BLaER1 (cell line): Measurements from ENCODE around the gene EIPR1.

Experiments used
- H3K27ac ChIP-seq: shearing (Covaris generic); formaldehyde crosslinking; 2 replicates; pipeline ENCODE4 v1.8.1; 2022
- H3K27me3 ChIP-seq: shearing (Covaris generic); formaldehyde crosslinking; 2 replicates; pipeline ENCODE4 v1.8.1; 2022
- H3K36me3 ChIP-seq: shearing (Covaris generic); formaldehyde crosslinking; 2 replicates; pipeline ENCODE4 v1.8.1; 2022
- H3K4me1 ChIP-seq: shearing (Covaris generic); formaldehyde crosslinking; 2 replicates; pipeline ENCODE4 v1.8.1; 2022
- H3K4me2 ChIP-seq: shearing (Covaris generic); formaldehyde crosslinking; 2 replicates; pipeline ENCODE4 v1.8.1; 2022
- H3K4me3 ChIP-seq: shearing (Covaris generic); formaldehyde crosslinking; 2 replicates; pipeline ENCODE4 v1.8.1; 2022
- H3K9ac ChIP-seq: shearing (Covaris generic); formaldehyde crosslinking; 2 replicates; pipeline ENCODE4 v1.8.1; 2022
- H3K9me3 ChIP-seq: shearing (Covaris generic); formaldehyde crosslinking; 2 replicates; pipeline ENCODE4 v1.8.1; 2022
- H4K20me1 ChIP-seq: shearing (Covaris generic); formaldehyde crosslinking; 2 replicates; pipeline ENCODE4 v1.8.1; 2022
- Cebpa-rat ChIP-seq: shearing (Covaris generic); IDR thresholded peaks from 2 replicates; pipeline ENCODE4 v1.8.1; 2022

Gene EIPR1

DNA sequence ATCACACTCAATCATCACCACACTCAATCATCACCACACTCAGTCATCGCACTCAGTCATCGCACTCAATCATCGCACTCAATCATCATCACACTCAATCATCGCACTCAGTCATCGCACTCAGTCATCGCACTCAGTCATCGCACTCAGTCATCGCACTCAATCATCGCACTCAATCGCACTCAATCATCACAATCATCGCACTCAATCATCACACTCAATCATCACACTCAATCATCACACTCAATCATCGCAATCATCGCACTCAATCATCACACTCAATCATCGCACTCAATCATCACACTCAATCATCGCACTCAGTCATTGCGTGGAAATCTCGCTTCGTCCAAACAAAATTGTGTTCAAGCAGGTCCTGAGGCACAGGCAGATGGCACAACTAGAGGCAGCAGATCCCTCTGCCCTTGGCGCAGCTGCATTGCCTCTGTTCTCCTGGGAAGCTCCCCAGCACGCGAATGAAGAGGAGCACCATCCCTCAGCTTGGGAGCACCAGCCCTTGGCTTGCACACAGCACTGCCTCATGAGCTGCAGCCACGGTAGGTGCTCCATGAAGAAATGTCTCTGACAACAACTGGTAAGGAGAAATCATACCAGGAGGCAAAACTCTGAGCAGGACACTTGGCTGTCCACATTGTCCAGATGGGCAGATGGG is 108.1 kb downstream of the EIPR1 start:
- Histone ChIP-seq H3K27me3 (no peaks in the 10 kb centered on the region), H3K27ac (no peak overlapping the region), H3K4me3 (no peak overlapping the region), H3K4me2 (no peak overlapping the region), H3K9ac (no peak overlapping the region), H3K4me1 (peaks cover 35% of the 10 kb centered on the region), H3K9me3 (peaks cover 52% of the 10 kb centered on the region), H3K36me3 (peaks cover 55% of the 10 kb centered on the region), H4K20me1 (peaks cover 10% of the 10 kb centered on the region; the same call in 1 of the 2 replicates)
- TF ChIP-seq Cebpa-rat: no peak

DNA sequence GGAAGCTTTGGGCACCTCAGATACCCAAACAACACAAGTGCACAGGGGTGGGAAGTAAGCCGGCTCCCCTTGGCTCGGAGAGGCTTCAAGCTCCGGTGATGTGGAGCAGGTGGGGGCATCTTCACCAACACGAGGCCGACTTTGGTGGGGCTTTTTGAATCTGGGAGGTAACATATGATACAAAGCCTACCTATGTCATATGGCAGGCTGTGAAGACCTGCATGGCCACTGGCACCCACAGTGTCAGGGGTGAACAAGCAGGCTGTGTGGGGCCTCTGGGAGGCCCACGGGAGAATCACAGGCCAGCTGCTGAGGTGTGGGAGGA is 109.0 kb downstream of the EIPR1 start:
- H3K27me3 ChIP-seq: no peaks in the 10 kb centered on the region
- peaks cover 43% of the 10 kb centered on the region for H3K9me3 ChIP-seq
- H3K4me1 ChIP-seq: peaks cover 44% of the 10 kb centered on the region
- no peak for TF ChIP-seq Cebpa-rat
- no peak overlapping the region for H3K9ac ChIP-seq
- H3K36me3 ChIP-seq: peaks cover 49% of the 10 kb centered on the region
- H3K4me2 ChIP-seq: peak overlapping the region; percentile 44
- peaks cover 10% of the 10 kb centered on the region; the same call in 1 of the 2 replicates for H4K20me1 ChIP-seq
- no peak overlapping the region for H3K27ac ChIP-seq
- H3K4me3 ChIP-seq: no peak overlapping the region

DNA sequence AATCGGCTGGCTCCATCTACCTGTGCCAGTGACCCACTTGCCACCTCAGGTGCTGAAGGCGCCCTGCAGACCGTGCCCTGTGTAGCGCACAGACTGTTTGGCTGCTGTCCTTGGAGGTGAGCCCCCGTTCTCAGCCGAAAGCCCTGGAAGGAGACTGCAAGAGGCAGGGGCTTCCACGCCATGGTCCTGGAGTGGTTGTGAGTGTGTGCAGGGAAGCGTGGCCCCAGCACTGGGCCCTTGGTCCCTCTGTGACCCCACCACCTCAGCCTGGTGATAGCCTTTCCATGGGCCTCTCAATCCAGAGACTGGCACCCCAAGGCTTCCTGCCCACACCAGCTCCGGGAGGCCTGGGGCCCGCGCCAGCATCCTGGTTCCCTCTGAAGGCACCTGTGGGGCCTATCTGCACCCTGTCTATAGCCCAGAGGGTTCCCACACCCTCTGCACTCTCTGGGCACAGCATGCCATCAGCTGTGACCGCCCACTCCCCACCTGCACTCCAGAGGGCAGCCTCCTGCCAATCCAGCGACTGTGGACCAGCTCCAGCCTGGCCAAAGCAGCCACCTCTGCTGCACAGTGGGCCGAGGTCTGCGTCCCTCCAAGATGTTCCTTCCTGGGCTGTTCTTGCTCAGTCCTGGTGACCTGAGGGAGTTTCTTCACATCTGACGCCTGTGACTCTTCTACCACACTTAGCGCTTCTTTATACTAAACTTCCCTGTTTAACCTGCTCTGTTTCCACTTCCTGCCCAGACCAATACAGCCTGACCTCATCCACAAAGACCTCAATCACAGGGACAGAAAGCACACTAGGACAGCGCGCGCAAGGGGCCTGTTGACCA is 109.5 kb downstream of the EIPR1 start:
- H4K20me1 ChIP-seq: peaks cover 10% of the 10 kb centered on the region; the same call in 1 of the 2 replicates
- no peaks in the 10 kb centered on the region for H3K27me3 ChIP-seq
- H3K4me3 ChIP-seq: no peak overlapping the region
- H3K4me1 ChIP-seq: peaks cover 44% of the 10 kb centered on the region
- peaks cover 37% of the 10 kb centered on the region for H3K9me3 ChIP-seq
- H3K36me3 ChIP-seq: peaks cover 50% of the 10 kb centered on the region
- peak overlapping the region; percentile 44 for H3K4me2 ChIP-seq
- H3K27ac ChIP-seq: 0 out of 2 replicates have a peak overlapping the region, but pooled peaks have one; percentile 26
- no peak overlapping the region for H3K9ac ChIP-seq
- TF ChIP-seq Cebpa-rat: no peak

DNA sequence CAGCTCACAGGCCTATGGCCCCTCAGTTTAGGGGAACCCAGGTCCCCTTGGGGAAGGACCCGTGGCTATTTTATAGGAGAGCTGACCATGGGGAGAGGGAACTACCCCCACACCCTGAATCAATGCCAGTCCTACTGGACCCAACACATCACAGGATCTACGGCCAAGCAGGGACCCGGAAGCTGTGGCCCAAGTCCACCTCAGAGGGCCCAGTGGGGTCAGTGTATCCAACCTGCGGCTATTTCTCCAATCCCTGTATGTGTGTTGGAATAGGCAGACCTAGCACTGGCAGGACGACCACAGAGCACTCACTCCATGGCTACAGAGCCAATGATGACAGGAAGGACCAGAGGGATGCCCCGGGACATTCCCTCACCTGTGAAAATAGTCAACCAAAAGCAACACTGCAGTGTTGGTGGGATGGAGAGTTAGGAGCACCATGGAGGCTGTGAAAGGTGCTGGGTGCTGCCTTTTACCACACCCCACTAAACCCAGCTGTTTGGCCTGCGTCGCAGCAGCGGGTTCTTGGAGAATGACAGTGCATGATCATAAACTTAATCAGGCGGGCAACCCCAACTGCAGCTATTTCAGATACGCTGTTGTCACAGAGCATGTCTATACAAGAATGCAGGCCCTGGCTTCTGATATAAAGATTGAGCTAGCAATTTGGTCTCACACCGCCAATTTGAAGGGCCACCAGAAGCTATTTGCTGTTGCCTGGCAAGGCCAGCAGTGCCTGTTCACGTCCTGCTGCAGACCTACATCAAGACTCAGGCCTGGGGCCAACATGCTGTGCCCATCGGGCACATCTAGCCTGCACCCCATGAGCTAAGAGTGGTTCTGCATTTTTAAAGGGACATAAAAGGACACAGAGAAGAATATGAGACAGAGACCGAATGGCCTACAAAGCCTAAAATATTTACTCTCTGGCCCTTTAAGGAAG is 110.4 kb downstream of the EIPR1 start:
- Histone ChIP-seq H3K9me3 (peaks cover 29% of the 10 kb centered on the region), H3K27me3 (no peaks in the 10 kb centered on the region), H3K4me1 (peaks cover 44% of the 10 kb centered on the region), H3K9ac (no peak overlapping the region), H3K27ac (no peak overlapping the region), H3K36me3 (peaks cover 55% of the 10 kb centered on the region), H3K4me3 (no peak overlapping the region), H3K4me2 (peak overlapping the region; percentile 44), H4K20me1 (peaks cover 10% of the 10 kb centered on the region; the same call in 1 of the 2 replicates)
- TF ChIP-seq Cebpa-rat: no peak

DNA sequence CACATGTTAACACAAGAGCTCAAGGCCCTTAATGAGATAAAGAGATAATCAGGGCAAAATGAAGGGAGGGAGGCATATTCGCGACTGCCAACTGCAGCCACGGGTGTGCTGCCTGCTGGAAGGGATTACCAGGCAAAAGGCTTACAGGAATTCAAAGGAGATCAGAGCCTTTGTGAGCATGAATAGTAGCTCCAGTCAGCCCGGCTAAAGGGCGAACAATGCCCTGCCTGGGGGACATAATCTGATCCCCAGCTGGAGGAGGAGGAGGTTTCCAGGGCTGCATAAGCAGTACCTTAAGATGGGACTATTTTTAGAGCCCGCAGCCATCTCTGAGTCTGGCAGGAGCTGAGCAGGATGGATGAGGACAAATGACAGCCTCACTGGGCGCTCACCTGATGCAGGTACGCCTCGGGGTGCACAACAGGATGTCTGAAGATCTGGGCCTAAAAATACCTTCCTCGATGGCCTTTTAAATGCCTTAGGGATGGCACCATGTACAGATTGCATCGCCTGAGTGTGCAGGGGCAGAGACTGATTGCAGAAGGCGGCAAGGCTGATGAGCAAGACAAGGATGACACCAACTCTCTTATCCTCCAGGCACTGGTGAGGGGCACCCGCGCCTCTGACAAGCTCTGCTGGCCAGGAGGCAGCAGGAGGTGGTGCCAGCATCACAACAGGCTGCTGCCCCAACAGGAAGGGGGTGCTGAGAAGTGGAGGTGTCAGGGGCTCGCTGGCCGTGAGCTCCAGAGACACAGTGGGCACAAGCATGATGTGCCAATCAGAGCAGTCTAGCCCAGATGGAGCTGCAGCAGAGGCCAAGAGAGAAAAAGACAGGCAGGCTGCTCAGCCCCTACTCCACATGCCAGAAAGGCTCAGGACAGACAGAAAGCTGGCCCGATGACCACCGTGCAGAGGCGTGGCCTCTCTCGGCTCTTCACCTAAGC is 111.4 kb downstream of the EIPR1 start:
- H3K4me3 ChIP-seq: no peak overlapping the region
- no peak; the same call in 1 of the 2 replicates for TF ChIP-seq Cebpa-rat
- H3K27me3 ChIP-seq: no peaks in the 10 kb centered on the region
- H3K36me3 ChIP-seq: peaks cover 55% of the 10 kb centered on the region
- peaks cover 10% of the 10 kb centered on the region; the same call in 1 of the 2 replicates for H4K20me1 ChIP-seq
- H3K4me1 ChIP-seq: peaks cover 44% of the 10 kb centered on the region
- H3K4me2 ChIP-seq: no peak overlapping the region
- no peak overlapping the region for H3K27ac ChIP-seq
- peaks cover 19% of the 10 kb centered on the region for H3K9me3 ChIP-seq
- no peak overlapping the region for H3K9ac ChIP-seq

DNA sequence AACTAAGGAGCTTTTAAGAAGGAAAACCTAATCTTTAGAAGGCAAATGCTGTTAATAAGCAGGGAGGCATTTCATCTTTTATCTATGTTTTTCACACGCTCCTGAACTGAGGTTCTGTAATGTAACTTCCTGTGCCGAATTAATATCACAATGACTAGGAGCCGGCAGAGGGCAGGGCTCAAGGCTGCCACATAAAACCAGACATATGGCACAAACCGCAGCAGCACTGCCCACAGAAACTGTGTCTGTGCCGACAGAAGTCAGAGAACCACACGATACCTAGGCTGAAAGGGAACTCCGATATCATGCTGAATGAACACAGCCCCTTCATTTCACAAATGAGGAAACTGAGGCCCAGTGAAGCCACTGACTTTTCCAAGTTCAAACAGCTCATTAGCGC is 112.1 kb downstream of the EIPR1 start:
- Histone ChIP-seq H3K36me3 (peaks cover 51% of the 10 kb centered on the region), H3K4me3 (no peak overlapping the region), H3K4me2 (no peak overlapping the region), H3K27ac (no peak overlapping the region), H3K27me3 (no peaks in the 10 kb centered on the region), H4K20me1 (peaks cover 10% of the 10 kb centered on the region; the same call in 1 of the 2 replicates), H3K4me1 (peaks cover 44% of the 10 kb centered on the region), H3K9me3 (peaks cover 11% of the 10 kb centered on the region), H3K9ac (no peak overlapping the region)
- no peak for TF ChIP-seq Cebpa-rat

DNA sequence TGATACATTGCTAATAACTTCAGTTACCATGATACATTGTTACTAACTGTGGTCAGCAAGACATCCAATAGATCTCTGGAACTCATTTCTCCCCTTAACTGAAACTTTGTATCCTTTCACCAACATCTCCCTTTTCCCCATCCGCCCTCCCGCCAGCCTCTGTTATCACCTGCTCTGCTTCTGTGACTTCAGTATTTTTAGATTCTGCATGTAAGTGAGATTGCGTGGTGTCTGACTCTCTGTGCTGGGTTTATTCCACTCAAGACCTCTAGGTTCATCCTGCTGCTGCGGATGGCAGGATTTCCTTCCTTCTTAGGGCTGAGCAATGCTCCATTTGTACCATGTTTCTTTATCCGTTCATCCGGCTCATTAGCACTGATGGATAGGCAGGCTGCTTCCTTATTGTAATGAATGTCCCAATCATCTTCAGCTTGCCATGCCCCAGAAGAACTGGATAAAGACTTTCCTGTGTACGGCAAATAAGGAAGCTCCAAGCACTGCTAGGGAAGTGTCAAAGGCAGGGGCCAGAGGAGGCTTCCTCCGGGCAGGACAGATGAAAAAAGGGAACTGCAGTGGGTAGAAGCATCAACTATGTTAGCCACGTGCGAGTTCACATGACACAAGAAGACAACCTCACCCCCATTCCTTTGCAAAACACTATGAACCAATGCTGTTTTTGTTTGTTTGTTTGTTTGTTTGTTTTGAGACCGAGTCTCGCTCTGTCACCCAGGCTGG is 113.4 kb downstream of the EIPR1 start:
- no peak overlapping the region for H3K27ac ChIP-seq
- peak overlapping the region; percentile 34 for H3K4me2 ChIP-seq
- H3K4me1 ChIP-seq: peaks cover 44% of the 10 kb centered on the region
- no peaks in the 10 kb centered on the region for H3K27me3 ChIP-seq
- peaks cover 10% of the 10 kb centered on the region; the same call in 1 of the 2 replicates for H4K20me1 ChIP-seq
- no peak overlapping the region for H3K4me3 ChIP-seq
- no peak for TF ChIP-seq Cebpa-rat
- H3K9ac ChIP-seq: no peak overlapping the region
- H3K36me3 ChIP-seq: peaks cover 38% of the 10 kb centered on the region
- H3K9me3 ChIP-seq: no peaks in the 10 kb centered on the region

DNA sequence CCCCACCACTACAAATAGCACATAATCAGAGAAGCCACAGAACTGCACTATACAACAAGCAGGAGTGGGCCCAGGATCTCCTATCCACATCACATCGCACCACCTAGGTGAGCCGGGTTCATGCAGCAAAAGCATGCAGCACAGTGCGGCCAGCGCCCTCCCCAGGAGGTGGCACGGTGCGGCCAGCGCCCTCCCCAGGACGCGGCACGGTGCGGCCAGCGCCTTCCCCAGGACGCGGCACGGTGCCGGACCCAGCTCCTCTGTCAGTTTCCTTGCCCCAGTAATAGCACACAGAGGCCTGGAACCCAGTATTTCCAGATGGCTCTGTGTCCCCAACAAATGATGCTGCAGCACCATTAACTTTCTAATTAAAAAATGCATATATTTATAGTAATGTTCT is 114.1 kb downstream of the EIPR1 start:
- no peak for TF ChIP-seq Cebpa-rat
- Histone ChIP-seq H3K9me3 (no peaks in the 10 kb centered on the region), H3K4me1 (peaks cover 39% of the 10 kb centered on the region), H3K27me3 (no peaks in the 10 kb centered on the region), H3K27ac (no peak overlapping the region), H3K36me3 (peaks cover 31% of the 10 kb centered on the region), H3K4me3 (no peak overlapping the region), H3K9ac (no peak overlapping the region), H3K4me2 (no peak overlapping the region), H4K20me1 (peaks cover 10% of the 10 kb centered on the region; the same call in 1 of the 2 replicates)
